HepG2 (cell line): ENCODE measurements around the gene SDR42E2. TPM values are rescaled to one million over a fixed set of nuclear protein-coding genes. Genes with fewer than 3 reads are reported as not detected.

ENCODE experiments used
- DNMT3B ChIP-seq: conservative IDR thresholded peaks from 2 replicates; pipeline ENCODE4 v1.6.1; 2016; ENCODE audit warnings: missing biosample characterization, control low read depth
- EP300 ChIP-seq, 3 experiments: sonication (generic) in 1 of 3; formaldehyde crosslinking in 1 of 3; IDR thresholded peaks; 2 replicates each; pipeline versions ENCODE4 v1.5.1 to v1.6.1; 2011 to 2020; ENCODE audit warnings: low read depth in 2 of 3, low read length in 2 of 3, borderline replicate concordance in 1 of 3, improper control_type of control experiment in 1 of 3, mild to moderate bottlenecking in 1 of 3, missing genetic modification reagents in 1 of 3, moderate library complexity in 1 of 3
- FOXA1 ChIP-seq, 2 experiments: fragments of 450-650 bp in 1 of 2; sonication (generic) in 1 of 2; formaldehyde crosslinking in 1 of 2; IDR thresholded peaks; 2 replicates each; pipeline versions ENCODE4 v1.4.0 to v1.6.1; 2016 to 2020; ENCODE audit warnings: missing genetic modification reagents in 1 of 2
- HOXA3 ChIP-seq: sonication (generic); formaldehyde crosslinking; IDR thresholded peaks from 2 replicates; pipeline ENCODE4 v1.5.0; 2020; ENCODE audit warnings: missing genetic modification reagents
- PCBP2 ChIP-seq: fragments of 200-400 bp; formaldehyde crosslinking; optimal IDR thresholded peaks from 2 replicates; pipeline ENCODE3; 2018; ENCODE audit warnings: low read length, low read depth; ENCODE audit not compliant: poor library complexity, severe bottlenecking
- SMAD1 ChIP-seq: sonication (generic); formaldehyde crosslinking; IDR thresholded peaks from 2 replicates; pipeline ENCODE4 v1.4.0; 2020; ENCODE audit warnings: missing genetic modification reagents, low read depth, mild to moderate bottlenecking, borderline replicate concordance
- TOPORS ChIP-seq: sonication (generic); formaldehyde crosslinking; IDR thresholded peaks from 2 replicates; pipeline ENCODE4 v1.8.0; 2023; ENCODE audit warnings: mild to moderate bottlenecking, missing genetic modification reagents
- ZNF772 ChIP-seq: sonication (generic); formaldehyde crosslinking; IDR thresholded peaks from 2 replicates; pipeline ENCODE4 v1.5.0; 2020; ENCODE audit warnings: mild to moderate bottlenecking, missing genetic modification reagents
- ZNF839 ChIP-seq: sonication (generic); formaldehyde crosslinking; IDR thresholded peaks from 2 replicates; pipeline ENCODE4 v1.4.0; 2020; ENCODE audit warnings: missing genetic modification reagents, mild to moderate bottlenecking, borderline replicate concordance
- ZNF883 ChIP-seq: sonication (generic); formaldehyde crosslinking; IDR thresholded peaks from 2 replicates; pipeline ENCODE4 v1.5.1; 2020; ENCODE audit warnings: mild to moderate bottlenecking, missing genetic modification reagents; ENCODE audit errors: not compliant biosample characterization
- ZSCAN20 ChIP-seq: sonication (generic); formaldehyde crosslinking; IDR thresholded peaks from 2 replicates; pipeline ENCODE4 v1.4.0; 2020; ENCODE audit warnings: missing genetic modification reagents, mild to moderate bottlenecking, borderline replicate concordance
- polyA plus RNA-seq, 8 experiments: library from polyadenylated mRNA; depleted of rRNA in 3 of 8; stranded (reverse) in 7 of 8; unstranded in 1 of 8; fragments of >200 nt; fragmentation: Illumina TruSeq in 4 of 8; extraction: Trizol in 4 of 8; gene quantifications; 2 replicates each; pipeline versions ENCODE4 v1.2.1 to v1.2.3, GENCODE V29; 2011 to 2016; ENCODE audit warnings: low read depth in 4 of 8, missing spikeins in 1 of 8, mixed read lengths in 1 of 8; ENCODE audit not compliant: insufficient read depth in 1 of 8
- total RNA-seq, 5 experiments: library from RNA; depleted of rRNA; stranded (reverse); fragments of >200 nt; fragmentation: Illumina TruSeq; extraction: Trizol; gene quantifications; 2 replicates each; pipeline ENCODE4 v1.2.3, GENCODE V29; 2016; ENCODE audit warnings: low read depth in 1 of 5
- TF ChIP-seq, protein P1 (sequence below): sonication (generic); formaldehyde crosslinking; IDR thresholded peaks from 2 replicates; pipeline ENCODE4 v1.5.1; 2020; ENCODE audit warnings: mild to moderate bottlenecking, missing genetic modification reagents, borderline replicate concordance
- TF ChIP-seq, protein P2 (sequence below): sonication (generic); formaldehyde crosslinking; IDR thresholded peaks from 2 replicates; pipeline ENCODE4 v1.8.0; 2022; ENCODE audit warnings: low read depth, missing genetic modification reagents
- TF ChIP-seq, protein P3 (sequence below): sonication (generic); formaldehyde crosslinking; IDR thresholded peaks from 2 replicates; pipeline ENCODE4 v1.5.1; 2020; ENCODE audit warnings: mild to moderate bottlenecking, missing genetic modification reagents, moderate library complexity
- TF ChIP-seq, protein P4 (sequence below): sonication (generic); formaldehyde crosslinking; IDR thresholded peaks from 2 replicates; pipeline ENCODE4 v1.4.0; 2020; ENCODE audit warnings: low read depth, mild to moderate bottlenecking, missing genetic modification reagents

Gene SDR42E2
- total and polyA plus RNA-seq, 2 of the 13 experiments (the other 11 are each of a cell fraction or from before 2014, with no cell fraction given) = 0.05 to 0.11 TPM

DNA sequence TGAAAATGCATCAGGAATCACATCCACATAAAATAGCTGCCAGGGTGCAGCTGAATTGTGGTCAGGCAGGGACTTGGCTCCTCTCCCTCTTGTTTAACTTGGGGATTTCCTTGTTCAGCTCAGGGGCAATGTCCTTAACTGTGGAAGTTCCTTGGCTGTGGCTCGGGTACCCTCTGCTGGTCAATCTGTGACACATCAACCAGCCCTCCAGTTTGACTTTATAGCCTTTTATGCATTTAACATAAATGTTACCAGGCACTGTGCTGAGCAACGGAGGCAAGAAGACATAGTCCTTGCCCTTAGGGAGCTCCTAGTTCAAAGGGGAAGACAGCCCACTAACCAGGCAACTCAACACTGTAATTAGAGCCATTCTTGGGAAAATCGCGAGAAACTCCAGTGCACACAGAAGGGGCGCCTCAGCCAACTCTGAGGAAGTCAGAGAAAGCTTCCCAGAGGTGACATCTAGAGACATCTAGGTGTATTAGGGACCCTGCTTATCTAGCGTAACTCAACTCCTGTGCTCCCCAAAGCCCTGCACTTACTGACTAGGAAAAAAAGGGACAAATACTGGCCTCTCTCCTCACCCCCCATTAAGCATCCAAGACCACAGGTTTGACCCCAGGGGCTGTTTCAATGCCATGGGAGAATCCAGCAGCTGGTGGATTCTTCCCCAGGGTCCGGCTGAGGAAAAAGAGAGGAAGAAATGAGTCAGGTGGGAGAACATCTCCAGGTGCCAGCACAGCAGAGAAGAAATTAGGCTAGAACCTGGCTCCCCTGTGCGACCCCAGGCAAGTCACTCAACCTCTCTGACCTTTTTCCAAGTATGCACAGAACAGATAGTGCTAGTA, 26.5 kb downstream of the SDR42E2 start (continued):
- TF ChIP-seq, protein P1, sequence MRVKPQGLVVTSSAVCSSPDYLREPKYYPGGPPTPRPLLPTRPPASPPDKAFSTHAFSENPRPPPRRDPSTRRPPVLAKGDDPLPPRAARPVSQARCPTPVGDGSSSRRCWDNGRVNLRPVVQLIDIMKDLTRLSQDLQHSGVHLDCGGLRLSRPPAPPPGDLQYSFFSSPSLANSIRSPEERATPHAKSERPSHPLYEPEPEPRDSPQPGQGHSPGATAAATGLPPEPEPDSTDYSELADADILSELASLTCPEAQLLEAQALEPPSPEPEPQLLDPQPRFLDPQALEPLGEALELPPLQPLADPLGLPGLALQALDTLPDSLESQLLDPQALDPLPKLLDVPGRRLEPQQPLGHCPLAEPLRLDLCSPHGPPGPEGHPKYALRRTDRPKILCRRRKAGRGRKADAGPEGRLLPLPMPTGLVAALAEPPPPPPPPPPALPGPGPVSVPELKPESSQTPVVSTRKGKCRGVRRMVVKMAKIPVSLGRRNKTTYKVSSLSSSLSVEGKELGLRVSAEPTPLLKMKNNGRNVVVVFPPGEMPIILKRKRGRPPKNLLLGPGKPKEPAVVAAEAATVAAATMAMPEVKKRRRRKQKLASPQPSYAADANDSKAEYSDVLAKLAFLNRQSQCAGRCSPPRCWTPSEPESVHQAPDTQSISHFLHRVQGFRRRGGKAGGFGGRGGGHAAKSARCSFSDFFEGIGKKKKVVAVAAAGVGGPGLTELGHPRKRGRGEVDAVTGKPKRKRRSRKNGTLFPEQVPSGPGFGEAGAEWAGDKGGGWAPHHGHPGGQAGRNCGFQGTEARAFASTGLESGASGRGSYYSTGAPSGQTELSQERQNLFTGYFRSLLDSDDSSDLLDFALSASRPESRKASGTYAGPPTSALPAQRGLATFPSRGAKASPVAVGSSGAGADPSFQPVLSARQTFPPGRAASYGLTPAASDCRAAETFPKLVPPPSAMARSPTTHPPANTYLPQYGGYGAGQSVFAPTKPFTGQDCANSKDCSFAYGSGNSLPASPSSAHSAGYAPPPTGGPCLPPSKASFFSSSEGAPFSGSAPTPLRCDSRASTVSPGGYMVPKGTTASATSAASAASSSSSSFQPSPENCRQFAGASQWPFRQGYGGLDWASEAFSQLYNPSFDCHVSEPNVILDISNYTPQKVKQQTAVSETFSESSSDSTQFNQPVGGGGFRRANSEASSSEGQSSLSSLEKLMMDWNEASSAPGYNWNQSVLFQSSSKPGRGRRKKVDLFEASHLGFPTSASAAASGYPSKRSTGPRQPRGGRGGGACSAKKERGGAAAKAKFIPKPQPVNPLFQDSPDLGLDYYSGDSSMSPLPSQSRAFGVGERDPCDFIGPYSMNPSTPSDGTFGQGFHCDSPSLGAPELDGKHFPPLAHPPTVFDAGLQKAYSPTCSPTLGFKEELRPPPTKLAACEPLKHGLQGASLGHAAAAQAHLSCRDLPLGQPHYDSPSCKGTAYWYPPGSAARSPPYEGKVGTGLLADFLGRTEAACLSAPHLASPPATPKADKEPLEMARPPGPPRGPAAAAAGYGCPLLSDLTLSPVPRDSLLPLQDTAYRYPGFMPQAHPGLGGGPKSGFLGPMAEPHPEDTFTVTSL (CRISPR knock-in tag) = no peak
- no peak for TF ChIP-seq ZNF772
- no peak for TF ChIP-seq DNMT3B (CRISPR knock-in tag)
- TF ChIP-seq HOXA3 (CRISPR knock-in tag) = peak; percentile 43; the same call in 1 of the 2 replicates
- TF ChIP-seq TOPORS (CRISPR knock-in tag) = no peak
- TF ChIP-seq, protein P2, sequence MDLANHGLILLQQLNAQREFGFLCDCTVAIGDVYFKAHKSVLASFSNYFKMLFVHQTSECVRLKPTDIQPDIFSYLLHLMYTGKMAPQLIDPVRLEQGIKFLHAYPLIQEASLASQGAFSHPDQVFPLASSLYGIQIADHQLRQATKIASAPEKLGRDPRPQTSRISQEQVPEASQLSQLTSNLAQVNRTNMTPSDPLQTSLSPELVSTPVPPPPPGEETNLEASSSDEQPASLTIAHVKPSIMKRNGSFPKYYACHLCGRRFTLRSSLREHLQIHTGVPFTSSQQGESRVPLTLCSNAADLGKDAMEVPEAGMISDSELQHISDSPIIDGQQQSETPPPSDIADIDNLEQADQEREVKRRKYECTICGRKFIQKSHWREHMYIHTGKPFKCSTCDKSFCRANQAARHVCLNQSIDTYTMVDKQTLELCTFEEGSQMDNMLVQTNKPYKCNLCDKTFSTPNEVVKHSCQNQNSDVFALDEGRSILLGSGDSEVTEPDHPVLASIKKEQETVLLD (CRISPR knock-in tag) = no peak
- no peak for TF ChIP-seq FOXA1 (IDR thresholded peaks at IDR 0.05)
- TF ChIP-seq FOXA1 (CRISPR knock-in tag; IDR thresholded peaks at IDR 0.05) = peak; percentile 58
- no peak for TF ChIP-seq ZNF839
- TF ChIP-seq PCBP2 = no peak
- no peak; the same call in 1 of the 2 replicates for TF ChIP-seq ZSCAN20 (CRISPR knock-in tag)
- no peak for TF ChIP-seq SMAD1 (CRISPR knock-in tag)
- TF ChIP-seq, protein P3, sequence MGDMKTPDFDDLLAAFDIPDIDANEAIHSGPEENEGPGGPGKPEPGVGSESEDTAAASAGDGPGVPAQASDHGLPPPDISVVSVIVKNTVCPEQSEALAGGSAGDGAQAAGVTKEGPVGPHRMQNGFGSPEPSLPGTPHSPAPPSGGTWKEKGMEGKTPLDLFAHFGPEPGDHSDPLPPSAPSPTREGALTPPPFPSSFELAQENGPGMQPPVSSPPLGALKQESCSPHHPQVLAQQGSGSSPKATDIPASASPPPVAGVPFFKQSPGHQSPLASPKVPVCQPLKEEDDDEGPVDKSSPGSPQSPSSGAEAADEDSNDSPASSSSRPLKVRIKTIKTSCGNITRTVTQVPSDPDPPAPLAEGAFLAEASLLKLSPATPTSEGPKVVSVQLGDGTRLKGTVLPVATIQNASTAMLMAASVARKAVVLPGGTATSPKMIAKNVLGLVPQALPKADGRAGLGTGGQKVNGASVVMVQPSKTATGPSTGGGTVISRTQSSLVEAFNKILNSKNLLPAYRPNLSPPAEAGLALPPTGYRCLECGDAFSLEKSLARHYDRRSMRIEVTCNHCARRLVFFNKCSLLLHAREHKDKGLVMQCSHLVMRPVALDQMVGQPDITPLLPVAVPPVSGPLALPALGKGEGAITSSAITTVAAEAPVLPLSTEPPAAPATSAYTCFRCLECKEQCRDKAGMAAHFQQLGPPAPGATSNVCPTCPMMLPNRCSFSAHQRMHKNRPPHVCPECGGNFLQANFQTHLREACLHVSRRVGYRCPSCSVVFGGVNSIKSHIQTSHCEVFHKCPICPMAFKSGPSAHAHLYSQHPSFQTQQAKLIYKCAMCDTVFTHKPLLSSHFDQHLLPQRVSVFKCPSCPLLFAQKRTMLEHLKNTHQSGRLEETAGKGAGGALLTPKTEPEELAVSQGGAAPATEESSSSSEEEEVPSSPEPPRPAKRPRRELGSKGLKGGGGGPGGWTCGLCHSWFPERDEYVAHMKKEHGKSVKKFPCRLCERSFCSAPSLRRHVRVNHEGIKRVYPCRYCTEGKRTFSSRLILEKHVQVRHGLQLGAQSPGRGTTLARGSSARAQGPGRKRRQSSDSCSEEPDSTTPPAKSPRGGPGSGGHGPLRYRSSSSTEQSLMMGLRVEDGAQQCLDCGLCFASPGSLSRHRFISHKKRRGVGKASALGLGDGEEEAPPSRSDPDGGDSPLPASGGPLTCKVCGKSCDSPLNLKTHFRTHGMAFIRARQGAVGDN = no peak
- TF ChIP-seq ZNF883 (CRISPR knock-in tag) = no peak
- TF ChIP-seq, protein P4, sequence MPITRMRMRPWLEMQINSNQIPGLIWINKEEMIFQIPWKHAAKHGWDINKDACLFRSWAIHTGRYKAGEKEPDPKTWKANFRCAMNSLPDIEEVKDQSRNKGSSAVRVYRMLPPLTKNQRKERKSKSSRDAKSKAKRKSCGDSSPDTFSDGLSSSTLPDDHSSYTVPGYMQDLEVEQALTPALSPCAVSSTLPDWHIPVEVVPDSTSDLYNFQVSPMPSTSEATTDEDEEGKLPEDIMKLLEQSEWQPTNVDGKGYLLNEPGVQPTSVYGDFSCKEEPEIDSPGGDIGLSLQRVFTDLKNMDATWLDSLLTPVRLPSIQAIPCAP (CRISPR knock-in tag) = no peak
- TF ChIP-seq EP300 (IDR thresholded peaks at IDR 0.05; ENCODE audit: low read depth in 2 of 2, low read length in 2 of 2) = no peak; a peak in 1 of 4 replicates
- no peak for TF ChIP-seq EP300 (CRISPR knock-in tag; IDR thresholded peaks at IDR 0.05; ENCODE audit: borderline replicate concordance)
